Transverse colon (tissue), 4 donors: ENCODE measurements around the gene SLIT3.

Source experiments
- CTCF ChIP-seq, 5 experiments: fragments of 200-600 bp in 3 of 5; fragments of 450-650 bp in 2 of 5; sonication (generic) in 3 of 5; IDR thresholded peaks; 1 replicate in 2 of 5; 2 replicates in 3 of 5; pipeline ENCODE4 v1.5.1; 2016 to 2017; ENCODE audit warnings: antibody characterized with exemption in 5 of 5, inconsistent platforms in 3 of 5, mild to moderate bottlenecking in 2 of 5, moderate library complexity in 1 of 5
- EP300 ChIP-seq: sonication (generic); formaldehyde crosslinking; IDR thresholded peaks from one replicate; pipeline ENCODE4 v1.6.1; 2017; ENCODE audit warnings: antibody characterized with exemption, low read depth
- POLR2A ChIP-seq: fragments of 450-650 bp; IDR thresholded peaks from one replicate; pipeline ENCODE4 v1.6.1; 2016; ENCODE audit warnings: antibody characterized with exemption, mild to moderate bottlenecking, moderate library complexity
- POLR2AphosphoS5 ChIP-seq, 3 donors: sonication (generic); formaldehyde crosslinking; IDR thresholded peaks; one replicate each; pipeline ENCODE4 v1.6.1; 2016; ENCODE audit warnings: antibody characterized with exemption in 3 of 3

GRCh38 chr5:169125571-169125970 is 175.4 kb downstream of the SLIT3 start:
- TF ChIP-seq EP300 = no peak
- no peak for TF ChIP-seq CTCF (IDR thresholded peaks at IDR 0.05)
- no peak for TF ChIP-seq POLR2A
- no peak for TF ChIP-seq POLR2AphosphoS5 (IDR thresholded peaks at IDR 0.05)
